NCI-H1105 (cell line): ENCODE data around the gene NKAIN2.
A peak's percentile ranks its signal among the peaks of the same experiment; 100 is the strongest.
"Not testable (repeated sequence)": the region's sequence is repeated elsewhere in the genome, so short reads cannot be mapped to it uniquely, and the experiment has no call there.

ENCODE experiments used
- DNase-seq: peaks from one replicate; lab custom pipeline; 2025; lab: John Stamatoyannopoulos, UW

NKAIN2 gene

DNA sequence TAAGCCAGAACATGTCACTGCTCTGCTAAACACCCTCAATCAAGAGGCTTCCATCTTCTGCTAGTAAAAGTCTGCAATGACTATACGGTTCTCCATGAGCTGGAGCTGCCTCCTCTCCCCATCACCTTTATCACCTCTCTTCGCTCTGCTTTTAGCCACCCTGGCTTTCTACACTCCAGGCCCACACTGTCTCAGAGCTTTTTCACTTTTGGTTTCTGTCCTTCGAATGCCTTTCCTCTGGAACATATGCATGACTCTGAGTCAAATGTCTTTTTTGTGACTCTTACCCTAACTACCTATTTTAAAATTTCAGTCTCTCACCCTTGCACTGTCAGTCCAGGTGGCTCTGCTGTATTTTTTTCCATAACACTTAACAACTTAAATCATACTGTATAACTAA is 633.1 kb downstream of the NKAIN2 start:
- DNase-seq, result no peak

- peak; percentile 31 for DNase-seq
These were observed 634.9 kb downstream of the NKAIN2 start for GRCh38 chr6:124438546-124439065.

DNA sequence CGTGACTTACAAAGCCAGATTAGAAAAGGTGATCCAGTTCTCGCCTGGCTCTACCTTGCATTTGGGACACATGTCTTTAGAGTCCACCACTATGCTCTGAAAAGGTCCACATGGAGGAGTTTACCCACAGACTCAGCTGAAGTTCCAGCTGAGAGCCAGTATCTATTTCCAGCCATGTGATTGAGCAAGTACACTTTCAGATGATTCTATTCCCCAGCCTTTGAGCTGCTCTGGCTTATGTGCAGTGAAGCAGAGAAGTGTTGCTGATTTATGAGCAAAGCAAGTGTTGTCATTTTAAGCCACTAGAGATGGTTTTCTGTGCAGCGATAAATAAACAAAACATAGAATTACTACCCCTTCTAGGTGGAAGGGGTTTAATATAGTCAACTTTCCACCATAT is 637.8 kb downstream of the NKAIN2 start:
- DNase-seq, result peak; percentile 36

DNA sequence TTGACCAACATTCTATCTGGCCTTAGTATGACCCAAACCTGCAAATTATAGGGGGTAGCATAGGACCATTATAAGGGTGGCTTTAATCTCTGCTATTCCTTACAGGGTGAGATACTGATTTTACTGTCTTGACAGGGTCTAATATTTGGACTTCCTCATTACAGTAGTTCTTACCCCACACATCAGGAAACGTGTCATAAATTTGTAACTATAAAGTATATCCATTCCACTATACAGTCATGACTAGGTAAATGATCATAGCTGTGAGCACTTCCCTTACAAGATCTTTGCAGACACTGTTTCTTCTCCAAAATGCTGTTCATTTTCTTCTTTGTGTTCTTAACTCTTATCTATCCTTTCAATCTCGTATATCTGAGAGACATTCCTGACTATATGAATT is 639.9 kb downstream of the NKAIN2 start:
- no peak for DNase-seq

- DNase-seq, result peak; percentile 59
These were observed 641.9 kb downstream of the NKAIN2 start for GRCh38 chr6:124445581-124445980.

DNA sequence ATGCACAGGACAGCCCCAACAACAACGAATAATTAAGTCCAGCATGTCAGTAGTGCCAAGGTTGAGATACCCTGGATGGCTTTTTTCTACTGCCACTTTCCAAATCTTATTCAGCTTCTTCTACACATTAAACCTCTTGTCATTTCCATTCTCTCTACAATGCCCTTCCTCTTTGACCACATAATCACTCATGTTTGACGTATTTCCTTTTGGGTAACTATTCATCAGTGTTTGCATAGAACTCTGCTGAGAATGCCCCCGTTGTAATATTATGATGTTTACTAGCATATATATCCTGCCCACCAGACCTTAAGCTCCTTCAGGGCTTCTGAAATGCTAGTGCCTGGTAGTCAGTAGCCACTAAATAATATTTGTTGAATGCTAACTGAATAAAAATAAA is 643.3 kb downstream of the NKAIN2 start:
- no peak for DNase-seq

- DNase-seq, result no peak
These were observed 655.6 kb downstream of the NKAIN2 start for GRCh38 chr6:124459268-124459667.

- no peak for DNase-seq
These were observed 659.1 kb downstream of the NKAIN2 start for GRCh38 chr6:124462750-124463149.

- no peak for DNase-seq
These were observed 659.6 kb downstream of the NKAIN2 start for GRCh38 chr6:124463271-124463670.

GRCh38 chr6:124464600-124464999 is 660.9 kb downstream of the NKAIN2 start:
- not testable (repeated sequence) for DNase-seq

GRCh38 chr6:124466949-124467348 is 663.3 kb downstream of the NKAIN2 start:
- no peak for DNase-seq

DNA sequence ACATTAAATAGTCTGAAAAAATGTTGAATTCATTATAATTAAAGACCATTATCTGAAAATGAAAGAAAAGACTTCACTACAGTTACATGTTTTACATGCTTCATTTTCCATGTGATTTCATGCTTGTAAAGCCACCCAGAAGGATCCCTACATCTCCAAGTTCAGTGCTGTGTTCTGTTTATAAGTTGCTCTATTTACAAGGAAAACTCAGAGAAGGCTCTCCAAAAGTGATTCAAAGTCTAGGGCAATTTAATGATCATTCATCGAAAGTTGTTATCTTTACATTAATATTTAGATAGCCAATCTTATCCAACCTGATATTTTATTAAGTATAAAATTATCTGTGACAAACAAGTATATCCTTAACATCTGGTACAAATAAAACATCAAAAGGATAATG is 663.7 kb downstream of the NKAIN2 start:
- DNase-seq, result no peak

- peak; percentile 27 for DNase-seq
These were observed 667.1 kb downstream of the NKAIN2 start for GRCh38 chr6:124470803-124471202.

DNA sequence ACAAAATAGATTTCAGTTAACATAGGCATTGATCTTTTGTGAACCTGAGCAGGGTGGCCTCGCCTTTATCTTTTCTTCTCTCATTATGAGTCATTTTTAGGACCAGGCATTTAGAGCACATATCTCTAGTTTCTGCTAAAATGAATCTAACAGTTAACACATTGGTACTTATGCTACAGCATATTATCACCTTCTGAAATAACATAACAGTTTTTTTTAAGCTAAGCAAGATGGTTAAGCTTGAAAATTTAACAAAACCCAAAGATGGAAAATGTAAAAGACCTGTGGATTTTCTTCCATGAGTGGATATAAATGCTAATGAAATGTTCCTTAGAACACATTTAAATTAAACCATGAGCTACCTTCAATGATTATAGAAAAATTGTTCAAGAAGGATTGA is 671.5 kb downstream of the NKAIN2 start:
- DNase-seq, result no peak

GRCh38 chr6:124478906-124479305 is 675.2 kb downstream of the NKAIN2 start:
- no peak for DNase-seq

- no peak for DNase-seq
These were observed 676.3 kb downstream of the NKAIN2 start for GRCh38 chr6:124479991-124480430.

- DNase-seq, result no peak
These were observed 678.4 kb downstream of the NKAIN2 start for GRCh38 chr6:124482071-124482491.

DNA sequence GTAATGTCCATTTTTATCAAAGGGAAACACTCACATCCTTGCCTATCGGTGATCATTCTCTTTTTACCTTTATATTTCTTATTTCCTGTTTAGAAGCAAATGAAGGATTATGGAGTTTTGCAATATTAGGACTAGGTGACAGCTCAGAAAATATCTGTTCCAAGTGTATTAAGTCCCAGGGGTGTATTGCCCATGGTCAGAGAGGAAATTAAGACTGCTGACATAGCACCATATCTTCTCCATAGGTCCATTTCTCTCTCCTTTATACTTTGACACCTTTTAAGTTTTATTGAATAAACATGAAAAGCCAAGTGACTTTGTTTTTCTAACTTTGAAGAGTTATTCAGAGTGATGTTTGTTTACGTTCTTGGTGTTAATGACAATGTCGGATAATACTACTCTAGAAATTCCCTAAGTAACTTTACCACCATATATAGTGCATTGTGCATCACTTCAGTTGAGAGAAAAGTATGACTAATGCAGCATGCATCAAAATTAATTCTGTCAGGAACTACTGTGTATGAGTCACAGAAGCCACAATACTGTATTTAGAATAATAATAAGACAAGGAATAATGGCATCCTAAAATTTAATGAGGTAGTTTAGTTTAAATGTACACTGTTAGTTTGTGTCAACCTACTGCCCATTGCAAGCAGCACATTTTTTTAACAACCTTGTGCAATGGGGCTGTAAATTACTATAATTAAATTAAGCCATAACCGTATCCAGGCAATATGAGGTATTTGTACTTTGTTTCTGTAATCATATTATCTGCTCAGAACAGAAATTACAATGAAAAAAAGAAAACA is 684.2 kb downstream of the NKAIN2 start:
- no peak for DNase-seq

GRCh38 chr6:124490122-124490521 is 686.5 kb downstream of the NKAIN2 start:
- no peak for DNase-seq

GRCh38 chr6:124493259-124493658 is 689.6 kb downstream of the NKAIN2 start:
- no peak for DNase-seq

GRCh38 chr6:124494956-124495664 is 691.4 kb downstream of the NKAIN2 start:
- peak; percentile 20 for DNase-seq

- no peak for DNase-seq
These were observed 692.1 kb downstream of the NKAIN2 start for GRCh38 chr6:124495665-124496190.

DNA sequence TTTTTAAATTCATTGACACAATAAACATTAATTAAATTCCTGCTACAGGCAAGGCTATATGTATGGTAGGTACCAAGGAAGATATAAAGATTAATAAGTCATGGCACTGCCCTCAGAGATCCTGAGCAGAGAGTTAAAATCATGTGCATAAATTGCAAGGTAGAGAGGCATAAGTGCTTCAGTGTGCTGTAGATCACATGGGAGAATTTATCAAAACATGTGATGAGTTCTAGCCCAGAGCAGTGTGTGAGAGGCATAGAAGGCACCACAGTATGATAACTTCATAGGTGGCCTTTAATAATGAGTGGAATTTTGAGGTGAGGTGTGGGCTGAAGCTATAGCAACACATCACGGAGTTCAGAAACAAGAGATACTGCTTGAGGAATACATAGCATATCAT is 692.7 kb downstream of the NKAIN2 start:
- no peak for DNase-seq
